KOPT-K1 (cell line): ENCODE results near the gene PLCG2.
"Not testable (repeated sequence)": the region's sequence is repeated elsewhere in the genome, so short reads cannot be mapped to it uniquely, and the experiment has no call there.

Experiments used
- H3K27ac ChIP-seq: fragments of 200-600 bp; sonication (generic); 2 replicates; pipeline ENCODE4 v1.5.1; 2016; ENCODE audit warnings: antibody characterized with exemption, mild to moderate bottlenecking, low read depth, low read length; ENCODE audit not compliant: poor library complexity, severe bottlenecking
- H3K36me3 ChIP-seq: fragments of 200-600 bp; sonication (generic); 2 replicates; pipeline ENCODE4 v1.5.1; 2017; ENCODE audit warnings: antibody characterized with exemption, mild to moderate bottlenecking, low read length, moderate library complexity; ENCODE audit not compliant: insufficient read depth
- H3K9me3 ChIP-seq: fragments of 200-600 bp; sonication (generic); 2 replicates; pipeline ENCODE4 v1.5.1; 2017; ENCODE audit warnings: antibody characterized with exemption, low read length, mild to moderate bottlenecking; ENCODE audit not compliant: insufficient read depth, poor library complexity, severe bottlenecking

Gene PLCG2

GRCh38 chr16:81994485-81994884 lies 215.4 kb downstream of the PLCG2 start:
- H3K36me3 ChIP-seq, result no peaks in the 10 kb centered on the region
- no peak overlapping the region for H3K27ac ChIP-seq
- no peaks in the 10 kb centered on the region for H3K9me3 ChIP-seq

GRCh38 chr16:81995651-81996050 lies 216.6 kb downstream of the PLCG2 start:
- Histone ChIP-seq H3K27ac (no peak overlapping the region), H3K9me3 (no peaks in the 10 kb centered on the region), H3K36me3 (no peaks in the 10 kb centered on the region)

GRCh38 chr16:81996664-81997509 lies 217.8 kb downstream of the PLCG2 start:
- Histone ChIP-seq H3K9me3 (no peaks in the 10 kb centered on the region), H3K27ac (no peak overlapping the region)

GRCh38 chr16:81997738-81998137 lies 218.6 kb downstream of the PLCG2 start:
- Histone ChIP-seq H3K27ac (no peak overlapping the region), H3K36me3 (no peaks in the 10 kb centered on the region), H3K9me3 (no peaks in the 10 kb centered on the region)

More at GRCh38 chr16:81996664-81997509, 217.8 kb downstream of the PLCG2 start:
- H3K36me3 ChIP-seq, result no peaks in the 10 kb centered on the region

- peaks cover 7% of the 10 kb centered on the region for H3K9me3 ChIP-seq
- no peaks in the 10 kb centered on the region for H3K36me3 ChIP-seq
- H3K27ac ChIP-seq, result no peak overlapping the region
Observed at GRCh38 chr16:82002831-82003230, 223.7 kb downstream of the PLCG2 start.

- Histone ChIP-seq H3K36me3 (no peaks in the 10 kb centered on the region), H3K27ac (no peak overlapping the region), H3K9me3 (peaks cover 25% of the 10 kb centered on the region)
Observed at GRCh38 chr16:82004601-82005000, 225.5 kb downstream of the PLCG2 start.

GRCh38 chr16:82005027-82005830 lies 226.1 kb downstream of the PLCG2 start:
- Histone ChIP-seq H3K36me3 (no peaks in the 10 kb centered on the region), H3K9me3 (peaks cover 29% of the 10 kb centered on the region), H3K27ac (no peak overlapping the region)

GRCh38 chr16:82006036-82006435 lies 226.9 kb downstream of the PLCG2 start:
- no peak overlapping the region for H3K27ac ChIP-seq
- H3K9me3 ChIP-seq, result peaks cover 37% of the 10 kb centered on the region
- H3K36me3 ChIP-seq, result no peaks in the 10 kb centered on the region

- Histone ChIP-seq H3K9me3 (peaks cover 41% of the 10 kb centered on the region), H3K27ac (no peak overlapping the region), H3K36me3 (no peaks in the 10 kb centered on the region)
Observed at GRCh38 chr16:82007189-82007588, 228.1 kb downstream of the PLCG2 start.

GRCh38 chr16:82008957-82009592 lies 230.0 kb downstream of the PLCG2 start:
- peaks cover 41% of the 10 kb centered on the region for H3K9me3 ChIP-seq
- no peaks in the 10 kb centered on the region for H3K36me3 ChIP-seq
- H3K27ac ChIP-seq, result no peak overlapping the region

GRCh38 chr16:82009789-82010188 lies 230.7 kb downstream of the PLCG2 start:
- H3K27ac ChIP-seq, H3K36me3 ChIP-seq: not testable (repeated sequence)
- H3K9me3 ChIP-seq, result peaks cover 42% of the 10 kb centered on the region

- Histone ChIP-seq H3K9me3 (peaks cover 47% of the 10 kb centered on the region), H3K36me3 (no peaks in the 10 kb centered on the region), H3K27ac (no peak overlapping the region)
Observed at GRCh38 chr16:82010649-82011048, 231.6 kb downstream of the PLCG2 start.

- Histone ChIP-seq H3K36me3 (no peaks in the 10 kb centered on the region), H3K9me3 (peaks cover 47% of the 10 kb centered on the region), H3K27ac (no peak within 1 kb of the TSS)
Observed at GRCh38 chr16:82011199-82011641, 232.1 kb downstream of the PLCG2 start, which contains the start of gene SDR42E1. Gene SDR42E1, minus strand, starts transcription at chr16:82011470. Its CDS starts 10,612 bp downstream, at chr16:82000858.
